Keratinocyte (primary cell): ENCODE results near the gene GRAMD4. TPM values are rescaled to one million over a fixed set of nuclear protein-coding genes. Genes with fewer than 3 reads are reported as not detected.

ENCODE experiments used
- DNase-seq: peaks from one replicate; pipeline ENCODE4 v3.0.0-alpha.2; 2011; ENCODE audit warnings: low read depth, missing footprints, low spot score
- FAIRE-seq: peaks from 2 replicates; lab custom pipeline; 2011; peaks lifted over from hg19 to GRCh38; lab: Jason Lieb, UNC
- H2AFZ ChIP-seq: 2 replicates; pipeline ENCODE4 v1.6.0; 2012; ENCODE audit warnings: low read length, control low read depth, inconsistent platforms; ENCODE audit not compliant: control insufficient read depth
- H3K27ac ChIP-seq: 2 replicates; pipeline ENCODE4 v1.5.1; 2011; ENCODE audit warnings: low read length; ENCODE audit not compliant: control insufficient read depth, insufficient read depth
- H3K27me3 ChIP-seq: 3 replicates; pipeline ENCODE4 v1.6.0; 2011; ENCODE audit warnings: low read length; ENCODE audit not compliant: control insufficient read depth, insufficient read depth; ENCODE audit errors: extremely low read depth
- H3K36me3 ChIP-seq, 2 experiments: 2 replicates in 1 of 2; 3 replicates in 1 of 2; pipeline ENCODE4 v1.5.1; 2011; ENCODE audit warnings: low read length in 2 of 2, mild to moderate bottlenecking in 1 of 2; ENCODE audit not compliant: control insufficient read depth in 2 of 2, insufficient read depth in 2 of 2; ENCODE audit errors: extremely low read depth in 1 of 2
- H3K4me1 ChIP-seq: 3 replicates; pipeline ENCODE4 v1.5.1; 2011; ENCODE audit warnings: low read length; ENCODE audit not compliant: control insufficient read depth, insufficient read depth; ENCODE audit errors: extremely low read depth
- H3K4me2 ChIP-seq: 3 replicates; pipeline ENCODE4 v1.6.0; 2011; ENCODE audit warnings: low read depth, low read length; ENCODE audit not compliant: control insufficient read depth, insufficient read depth; ENCODE audit errors: extremely low read depth
- H3K4me3 ChIP-seq, 3 experiments: fragments of 200-600 bp in 1 of 3; sonication (generic) in 1 of 3; 2 replicates in 2 of 3; 3 replicates in 1 of 3; pipeline ENCODE4 v1.5.1; 2011 to 2016; ENCODE audit warnings: low read length in 3 of 3, mild to moderate bottlenecking in 3 of 3, control low read depth in 2 of 3, inconsistent platforms in 1 of 3, low read depth in 1 of 3, mixed read lengths in 1 of 3, mixed run types in 1 of 3, moderate library complexity in 1 of 3; ENCODE audit not compliant: control insufficient read depth in 2 of 3, insufficient read depth in 2 of 3; ENCODE audit errors: extremely low read depth in 1 of 3
- H3K79me2 ChIP-seq: 2 replicates; pipeline ENCODE4 v1.6.0; 2012; ENCODE audit warnings: low read length; ENCODE audit not compliant: control insufficient read depth, insufficient read depth
- H3K9ac ChIP-seq: 3 replicates; pipeline ENCODE4 v1.6.0; 2011; ENCODE audit warnings: low read length; ENCODE audit not compliant: control insufficient read depth, insufficient read depth; ENCODE audit errors: extremely low read depth
- H3K9me1 ChIP-seq: 3 replicates; pipeline ENCODE4 v1.6.0; 2011; ENCODE audit warnings: low read length; ENCODE audit not compliant: control insufficient read depth, insufficient read depth; ENCODE audit errors: extremely low read depth
- H3K9me3 ChIP-seq: 2 replicates; pipeline ENCODE4 v1.5.1; 2012; ENCODE audit warnings: low read depth, low read length; ENCODE audit not compliant: control insufficient read depth
- H4K20me1 ChIP-seq: 3 replicates; pipeline ENCODE4 v1.6.0; 2011; ENCODE audit warnings: low read length; ENCODE audit not compliant: control insufficient read depth, insufficient read depth; ENCODE audit errors: extremely low read depth
- CTCF ChIP-seq, 3 experiments: IDR thresholded peaks in 1 of 3; conservative IDR thresholded peaks in 1 of 3; optimal IDR thresholded peaks in 1 of 3; 2 replicates in 2 of 3; 3 replicates in 1 of 3; pipeline versions ENCODE3 to v1.5.1; 2011; ENCODE audit warnings: low read length in 3 of 3, mild to moderate bottlenecking in 3 of 3, moderate library complexity in 2 of 3, control low read depth in 1 of 3, inconsistent platforms in 1 of 3; ENCODE audit not compliant: insufficient read depth in 2 of 3; ENCODE audit errors: extremely low read depth in 1 of 3
- EZH2 ChIP-seq: IDR thresholded peaks from one replicate; pipeline ENCODE4 v1.6.1; 2012; ENCODE audit warnings: inconsistent platforms, mild to moderate bottlenecking, low read length, moderate library complexity
- dilution Hi-C: fragments of 300-500 bp; cut with MboI; formaldehyde crosslinking; loops from one replicate; pipeline ENCODE4 v1.7.0; 2020; ENCODE audit warnings: low sequenced_read_pairs; ENCODE audit not compliant: extremely low pct_ligation_motif_present
- polyA plus RNA-seq, 5 experiments: library from polyadenylated mRNA; depleted of rRNA in 3 of 5; stranded (reverse) in 3 of 5; stranded (forward) in 1 of 5; unstranded in 1 of 5; fragments of >200 nt; gene quantifications; 1 replicate in 1 of 5; 2 replicates in 3 of 5; 3 replicates in 1 of 5; pipeline versions ENCODE4 v1.2.1 to v1.2.3, GENCODE V29; 2011 to 2012; ENCODE audit warnings: missing spikeins in 2 of 5, low read depth in 1 of 5, low replicate concordance in 1 of 5

Gene GRAMD4
- polyA plus RNA-seq, 1 donor (not counting 4 experiments of a cell fraction or from before 2014, with no cell fraction given): 17.3 TPM

- Histone ChIP-seq H2AFZ (no peak overlapping the region), H3K79me2 (no peaks in the 10 kb centered on the region), H4K20me1 (no peaks in the 10 kb centered on the region), H3K36me3 (peaks cover 0 to 2% of the 10 kb centered on the region in 2 experiments), H3K4me2 (no peak overlapping the region), H3K27ac (no peak overlapping the region), H3K27me3 (no peaks in the 10 kb centered on the region), H3K4me1 (peaks cover 19% of the 10 kb centered on the region), H3K9me1 (no peaks in the 10 kb centered on the region), H3K9me3 (no peaks in the 10 kb centered on the region), H3K4me3 (no peak overlapping the region), H3K9ac (no peak overlapping the region)
- FAIRE-seq (no peak), DNase-seq (no peak)
- no peak for TF ChIP-seq CTCF (optimal IDR thresholded peaks at IDR 0.05 in 1 of 3, IDR thresholded peaks at IDR 0.05 in 1 of 3, conservative IDR thresholded peaks at IDR 0.05 in 1 of 3; ENCODE audit: extremely low read depth in 1 of 3, insufficient read depth in 2 of 3, low read length in 3 of 3)
- TF ChIP-seq EZH2: no peak
- dilution Hi-C loops: no loop called here
Observed at GRCh38 chr22:46637711-46638600, 17.8 kb downstream of the GRAMD4 start.

GRCh38 chr22:46638601-46639431 is 18.6 kb downstream of the GRAMD4 start:
- Histone ChIP-seq H3K27ac (no peak overlapping the region), H3K79me2 (no peaks in the 10 kb centered on the region), H3K4me1 (peaks cover 10% of the 10 kb centered on the region), H4K20me1 (no peaks in the 10 kb centered on the region), H3K4me3 (no peak overlapping the region), H3K9me3 (no peaks in the 10 kb centered on the region), H3K4me2 (no peak overlapping the region), H3K27me3 (no peaks in the 10 kb centered on the region), H3K9me1 (no peaks in the 10 kb centered on the region), H3K9ac (no peak overlapping the region), H2AFZ (no peak overlapping the region), H3K36me3 (peaks cover 0 to 2% of the 10 kb centered on the region in 2 experiments)
- dilution Hi-C loops: no loop called here
- no peak for TF ChIP-seq EZH2
- TF ChIP-seq CTCF (optimal IDR thresholded peaks at IDR 0.05 in 1 of 3, IDR thresholded peaks at IDR 0.05 in 1 of 3, conservative IDR thresholded peaks at IDR 0.05 in 1 of 3; ENCODE audit: extremely low read depth in 1 of 3, insufficient read depth in 2 of 3, low read length in 3 of 3): no peak
- no peak for FAIRE-seq
- no peak for DNase-seq
